ENCODE measurements around the gene REEP6.

DNA sequence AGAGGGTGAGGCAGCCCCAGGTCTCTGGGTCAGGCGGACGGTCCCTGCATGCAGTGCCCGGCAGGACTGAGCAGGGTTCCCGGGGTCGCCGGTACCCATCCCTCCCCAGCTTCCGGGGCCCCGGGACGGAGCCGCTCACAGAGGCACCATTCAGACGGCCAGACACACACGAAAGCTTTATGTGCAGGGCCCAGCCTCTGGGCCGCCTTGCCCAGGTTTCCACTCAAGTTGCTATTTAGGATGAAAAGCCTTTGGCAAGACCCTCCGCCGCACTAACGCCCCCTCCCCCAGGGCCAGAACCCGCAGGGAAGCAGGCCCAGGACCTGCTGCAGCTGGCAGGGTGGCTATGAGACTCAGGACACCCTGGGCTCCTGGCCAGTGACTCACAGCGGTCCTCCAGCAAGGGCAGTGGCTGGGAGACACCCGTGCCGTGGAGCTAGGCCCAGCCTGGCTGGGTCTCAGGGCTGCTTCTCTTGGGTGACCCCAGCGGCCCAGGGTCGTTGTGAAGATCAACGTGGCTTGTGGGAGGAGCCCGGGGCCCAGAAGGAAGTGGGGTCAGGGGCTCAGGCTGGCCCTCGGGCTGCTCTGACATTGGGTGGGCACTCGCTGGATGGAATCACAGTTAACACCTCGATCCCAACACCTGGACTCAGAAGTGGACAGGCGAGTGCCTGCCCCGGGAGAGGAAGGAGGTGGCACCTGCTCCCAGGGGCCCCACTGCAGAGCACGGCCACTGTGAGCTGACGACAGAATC is 16.8 kb upstream of the REEP6 start:
- TF ChIP-seq, protein P1, sequence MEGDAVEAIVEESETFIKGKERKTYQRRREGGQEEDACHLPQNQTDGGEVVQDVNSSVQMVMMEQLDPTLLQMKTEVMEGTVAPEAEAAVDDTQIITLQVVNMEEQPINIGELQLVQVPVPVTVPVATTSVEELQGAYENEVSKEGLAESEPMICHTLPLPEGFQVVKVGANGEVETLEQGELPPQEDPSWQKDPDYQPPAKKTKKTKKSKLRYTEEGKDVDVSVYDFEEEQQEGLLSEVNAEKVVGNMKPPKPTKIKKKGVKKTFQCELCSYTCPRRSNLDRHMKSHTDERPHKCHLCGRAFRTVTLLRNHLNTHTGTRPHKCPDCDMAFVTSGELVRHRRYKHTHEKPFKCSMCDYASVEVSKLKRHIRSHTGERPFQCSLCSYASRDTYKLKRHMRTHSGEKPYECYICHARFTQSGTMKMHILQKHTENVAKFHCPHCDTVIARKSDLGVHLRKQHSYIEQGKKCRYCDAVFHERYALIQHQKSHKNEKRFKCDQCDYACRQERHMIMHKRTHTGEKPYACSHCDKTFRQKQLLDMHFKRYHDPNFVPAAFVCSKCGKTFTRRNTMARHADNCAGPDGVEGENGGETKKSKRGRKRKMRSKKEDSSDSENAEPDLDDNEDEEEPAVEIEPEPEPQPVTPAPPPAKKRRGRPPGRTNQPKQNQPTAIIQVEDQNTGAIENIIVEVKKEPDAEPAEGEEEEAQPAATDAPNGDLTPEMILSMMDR (IDR thresholded peaks at IDR 0.05 in 4 of 5, conservative IDR thresholded peaks at IDR 0.05 in 1 of 5) = no peak
- no peak for TF ChIP-seq POLR2A (IDR thresholded peaks at IDR 0.05)
